Body of pancreas (tissue), 4 donors: ENCODE measurements around the gene PRMT5. TPM values are rescaled to one million over a fixed set of nuclear protein-coding genes. Genes with fewer than 3 reads are reported as not detected.

Experiments used
- ATAC-seq: fragments of 150-250 bp; one replicate; pipeline ENCODE4 v1.9.1; 2016
- DNase-seq, 4 donors: peaks; one replicate each; pipeline ENCODE4 v3.0.0-alpha.2; 2019
- H3K27ac ChIP-seq, 4 donors: fragments of 200-600 bp; sonication (generic); 1 replicate in 3 of 4; 2 replicates in 1 of 4; pipeline versions ENCODE4 v1.5.1 to v1.6.1; 2016 to 2019; ENCODE audit warnings: mild to moderate bottlenecking in 1 of 4, mixed read lengths in 1 of 4, moderate library complexity in 1 of 4
- H3K27me3 ChIP-seq, 2 donors: fragments of 200-600 bp; sonication (generic); one replicate each; pipeline ENCODE4 v1.6.0; 2016; ENCODE audit warnings: mild to moderate bottlenecking in 1 of 2
- H3K36me3 ChIP-seq, 2 donors: fragments of 200-600 bp; sonication (generic); replicated peaks in 1 of 2; 2 replicates each; pipeline ENCODE4 v1.5.1; 2016; ENCODE audit warnings: low read depth in 2 of 2; ENCODE audit not compliant: insufficient read depth in 1 of 2
- H3K4me1 ChIP-seq: fragments of 200-600 bp; sonication (generic); one replicate; pipeline ENCODE4 v1.6.0; 2016
- H3K4me3 ChIP-seq, 2 donors: fragments of 200-600 bp; sonication (generic); 1 replicate in 1 of 2; 2 replicates in 1 of 2; pipeline ENCODE4 v1.5.1; 2016 to 2019
- H3K9me3 ChIP-seq, 3 donors: fragments of 200-600 bp; sonication (generic); 1 replicate in 2 of 3; 2 replicates in 1 of 3; pipeline ENCODE4 v1.5.1; 2016
- POLR2A ChIP-seq, 3 donors: fragments of 450-650 bp; IDR thresholded peaks; one replicate each; pipeline ENCODE4 v1.6.1; 2016; ENCODE audit warnings: antibody characterized with exemption in 3 of 3, mild to moderate bottlenecking in 2 of 3
- whole genome bisulfite sequencing, 2 donors: methylation state at CpG; one replicate each; pipeline ENCODE4 v1.1.5; 2017; 5-methylcytosine and 5-hydroxymethylcytosine counted together
- intact Hi-C: fragments of 100-400 bp; cut with DNase I; formaldehyde crosslinking; loops from one replicate; pipeline ENCODE4 v1.15.1; 2023
- total RNA-seq, 2 donors: library from RNA; depleted of rRNA; stranded (reverse); fragments of >200 nt; gene quantifications; one replicate each; pipeline ENCODE4 v1.1.0, GENCODE V29; 2016
- TF ChIP-seq, protein P1 (sequence below), 7 experiments: fragments of 450-650 bp in 4 of 7; fragments of 200-600 bp in 3 of 7; sonication (generic) in 3 of 7; IDR thresholded peaks; one replicate each; pipeline ENCODE4 v1.5.1; 2016 to 2019; ENCODE audit warnings: antibody characterized with exemption in 7 of 7

Gene PRMT5
- total RNA-seq, 2 donors from 2014 or later = 36.1 to 40.2 TPM

DNA sequence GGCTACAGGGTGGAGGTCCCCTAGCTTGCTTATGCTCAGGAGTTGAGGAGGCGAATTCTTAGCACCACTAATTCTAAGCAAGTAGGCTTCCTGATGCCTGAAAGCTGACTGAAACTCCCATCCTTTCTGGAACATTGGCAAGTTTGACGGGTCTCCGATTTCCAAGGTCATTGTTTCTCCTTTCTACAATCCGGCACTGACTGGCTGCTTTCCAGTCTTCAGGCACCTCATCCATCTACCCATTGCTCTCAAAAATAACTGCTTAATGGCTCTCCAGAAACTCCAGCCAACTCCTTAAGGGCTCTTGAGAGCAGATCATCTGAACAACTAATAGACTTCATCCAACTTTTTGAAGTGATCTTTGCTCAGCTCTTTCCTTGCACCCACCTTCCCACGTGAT lies 32.8 kb downstream of the PRMT5 start:
- intact Hi-C loops = no loop called here
- DNase-seq (no peak), ATAC-seq (no peak)
- TF ChIP-seq POLR2A (IDR thresholded peaks at IDR 0.05) = no peak
- TF ChIP-seq, protein P1, sequence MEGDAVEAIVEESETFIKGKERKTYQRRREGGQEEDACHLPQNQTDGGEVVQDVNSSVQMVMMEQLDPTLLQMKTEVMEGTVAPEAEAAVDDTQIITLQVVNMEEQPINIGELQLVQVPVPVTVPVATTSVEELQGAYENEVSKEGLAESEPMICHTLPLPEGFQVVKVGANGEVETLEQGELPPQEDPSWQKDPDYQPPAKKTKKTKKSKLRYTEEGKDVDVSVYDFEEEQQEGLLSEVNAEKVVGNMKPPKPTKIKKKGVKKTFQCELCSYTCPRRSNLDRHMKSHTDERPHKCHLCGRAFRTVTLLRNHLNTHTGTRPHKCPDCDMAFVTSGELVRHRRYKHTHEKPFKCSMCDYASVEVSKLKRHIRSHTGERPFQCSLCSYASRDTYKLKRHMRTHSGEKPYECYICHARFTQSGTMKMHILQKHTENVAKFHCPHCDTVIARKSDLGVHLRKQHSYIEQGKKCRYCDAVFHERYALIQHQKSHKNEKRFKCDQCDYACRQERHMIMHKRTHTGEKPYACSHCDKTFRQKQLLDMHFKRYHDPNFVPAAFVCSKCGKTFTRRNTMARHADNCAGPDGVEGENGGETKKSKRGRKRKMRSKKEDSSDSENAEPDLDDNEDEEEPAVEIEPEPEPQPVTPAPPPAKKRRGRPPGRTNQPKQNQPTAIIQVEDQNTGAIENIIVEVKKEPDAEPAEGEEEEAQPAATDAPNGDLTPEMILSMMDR (IDR thresholded peaks at IDR 0.05) = no peak
- Histone ChIP-seq H3K36me3 (peaks cover 6 to 7% of the 10 kb centered on the region in 2 donors), H3K4me1 (no peaks in the 10 kb centered on the region), H3K4me3 (no peak overlapping the region), H3K27me3 (no peaks in the 10 kb centered on the region), H3K27ac (no peak overlapping the region), H3K9me3 (no peaks in the 10 kb centered on the region)
- WGBS, 2 donors = 28 to 41% methylated on average over 5 of the region's 5 CpGs

- WGBS, 2 donors = 100% methylated on average over 1 of the region's 1 CpG
- DNase-seq (no peak), ATAC-seq (no peak)
- Histone ChIP-seq H3K4me3 (no peak overlapping the region), H3K36me3 (no peaks in the 10 kb centered on the region), H3K9me3 (no peaks in the 10 kb centered on the region), H3K27ac (no peak overlapping the region), H3K27me3 (no peaks in the 10 kb centered on the region), H3K4me1 (no peaks in the 10 kb centered on the region)
- no peak for TF ChIP-seq POLR2A (IDR thresholded peaks at IDR 0.05)
- TF ChIP-seq, protein P1 (IDR thresholded peaks at IDR 0.05) = no peak
- intact Hi-C loops = no loop called here
These were observed 33.8 kb downstream of the PRMT5 start for GRCh38 chr14:22895402-22895801.

DNA sequence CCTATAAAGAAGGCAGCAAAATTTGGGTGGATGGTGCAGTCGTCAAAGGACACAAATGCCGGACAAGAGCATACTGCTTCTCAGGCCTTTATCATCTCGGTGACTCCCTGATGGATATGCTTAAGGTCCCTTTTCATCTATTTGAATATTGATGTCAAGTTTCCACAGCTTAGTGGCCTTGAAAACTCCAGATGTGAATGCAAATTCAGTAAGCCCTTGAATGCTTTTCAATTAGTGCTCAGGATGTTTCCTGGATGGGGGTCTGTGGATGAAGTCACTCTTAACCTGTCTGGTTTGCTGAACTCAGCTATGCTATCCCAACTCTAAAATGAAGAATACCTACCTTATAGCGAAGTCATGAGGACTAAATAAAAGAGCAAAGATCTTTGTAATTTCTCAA lies 35.5 kb downstream of the PRMT5 start:
- no peak overlapping the region for H3K4me3 ChIP-seq
- TF ChIP-seq, protein P1 (IDR thresholded peaks at IDR 0.05) = no peak
- TF ChIP-seq POLR2A (IDR thresholded peaks at IDR 0.05) = no peak
- H3K36me3 ChIP-seq = no peaks in the 10 kb centered on the region
- H3K4me1 ChIP-seq = no peaks in the 10 kb centered on the region
- H3K27me3 ChIP-seq = no peaks in the 10 kb centered on the region
- H3K27ac ChIP-seq = no peak overlapping the region
- ATAC-seq = no peak
- WGBS, 2 donors = 87 to 95% methylated on average over 4 of the region's 4 CpGs
- DNase-seq = no peak
- intact Hi-C loops = no loop called here
- H3K9me3 ChIP-seq = no peaks in the 10 kb centered on the region

GRCh38 chr14:22892488-22892887 lies 36.7 kb downstream of the PRMT5 start:
- Histone ChIP-seq H3K4me1 (peaks cover 8% of the 10 kb centered on the region), H3K36me3 (no peaks in the 10 kb centered on the region), H3K27me3 (no peaks in the 10 kb centered on the region), H3K4me3 (no peak overlapping the region), H3K9me3 (no peaks in the 10 kb centered on the region), H3K27ac (no peak overlapping the region)
- ATAC-seq (no peak), DNase-seq (no peak)
- 87 to 88% methylated on average over 7 of the region's 7 CpGs for WGBS, 2 donors
- TF ChIP-seq, protein P1 (IDR thresholded peaks at IDR 0.05) = no peak
- no peak for TF ChIP-seq POLR2A (IDR thresholded peaks at IDR 0.05)
- intact Hi-C loops = no loop called here

DNA sequence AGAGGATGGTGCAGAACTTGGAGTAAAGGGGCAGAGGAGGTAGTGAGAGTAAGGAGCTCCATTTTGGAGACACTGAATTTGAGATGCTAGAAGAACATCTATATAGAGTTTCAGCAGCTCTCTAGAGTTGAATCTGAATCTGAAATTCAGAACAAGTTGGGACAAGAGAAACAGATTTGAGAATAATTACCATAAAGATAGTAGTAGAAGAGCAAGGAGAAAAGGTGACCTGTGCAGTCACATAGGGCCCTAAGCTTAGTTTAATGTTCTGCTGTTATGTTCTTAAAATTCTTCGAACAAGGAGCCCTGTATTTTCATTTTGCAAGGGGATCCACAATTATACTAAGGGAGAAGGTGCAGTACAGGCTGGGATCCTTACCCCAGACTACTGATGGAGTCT lies 38.8 kb downstream of the PRMT5 start:
- Histone ChIP-seq H3K27ac (no peak overlapping the region), H3K4me3 (no peak overlapping the region), H3K4me1 (peaks cover 21% of the 10 kb centered on the region), H3K27me3 (no peaks in the 10 kb centered on the region), H3K9me3 (no peaks in the 10 kb centered on the region), H3K36me3 (no peaks in the 10 kb centered on the region)
- WGBS, 2 donors = 58 to 68% methylated on average over 1 of the region's 1 CpG
- ATAC-seq = no peak
- intact Hi-C loops = no loop called here
- TF ChIP-seq, protein P1 (IDR thresholded peaks at IDR 0.05) = no peak
- TF ChIP-seq POLR2A (IDR thresholded peaks at IDR 0.05) = no peak
- DNase-seq = no peak
